ENCODE results near the gene KLHL3. TPM values are rescaled to one million over a fixed set of nuclear protein-coding genes. Genes with fewer than 3 reads are reported as not detected.

The KLHL3 gene
- total RNA-seq, 1 experiment from 2014 or later = 2.9 TPM

GRCh38 chr5:137668637-137669036, 67.3 kb downstream of the KLHL3 start:
- Histone ChIP-seq H4K20me1 (ENCODE audit: low read length) (no peaks in the 10 kb centered on the region), H3K4me1 (ENCODE audit: insufficient read depth, low read length) (peaks cover 15% of the 10 kb centered on the region), H3K36me3 (ENCODE audit: low read depth, low read length) (no peaks in the 10 kb centered on the region), H3K4me2 (ENCODE audit: low read length) (no peak overlapping the region), H3K27me3 (ENCODE audit: low read length) (no peaks in the 10 kb centered on the region), H3K9me3 (ENCODE audit: low read length) (no peaks in the 10 kb centered on the region), H3K9me2 (replicated peaks; ENCODE audit: low read length) (no peaks in the 10 kb centered on the region), H2AFZ (ENCODE audit: low read length) (no peak overlapping the region), H3K4me3 (ENCODE audit: low read length) (no peak overlapping the region), H3K9ac (ENCODE audit: low read length) (no peak overlapping the region), H3K79me2 (ENCODE audit: low read length) (no peaks in the 10 kb centered on the region), H3K27ac (ENCODE audit: low read length) (no peak overlapping the region), H3F3A (ENCODE audit: low read length, unreplicated experiment) (no peaks in the 10 kb centered on the region)
- no peak for DNase-seq
- intact Hi-C loops (cut with micrococcal nuclease) = no loop called here
- no peak for ATAC-seq
- no TSS peak for BruUV-seq (replicated peaks)
- ChIA-PET POLR2A (ENCODE audit: unreplicated experiment) (no interaction called here), CTCF (no interaction called here)
- TF ChIP-seq EZH2phosphoT487 (IDR thresholded peaks at IDR 0.05; ENCODE audit: borderline replicate concordance, low read length) = no peak
- no peak for TF ChIP-seq CTCF (conservative IDR thresholded peaks at IDR 0.05; ENCODE audit: low read depth, low read length)
- no peak for TF ChIP-seq EZH2 (IDR thresholded peaks at IDR 0.05; ENCODE audit: low read length, unreplicated experiment)

- CTCF ChIA-PET = interaction anchor here (0.6 kb wide), 1 partner anchor 275 kb away, joined by 4 read pairs; no protein-coding TSS in a partner anchor
- DNase-seq = no peak
- BruUV-seq (replicated peaks) = no TSS peak
Measured at GRCh38 chr5:137667341-137667740, 68.5 kb downstream of the KLHL3 start.

More at GRCh38 chr5:137667341-137667740, 68.5 kb downstream of the KLHL3 start:
- intact Hi-C loops (cut with micrococcal nuclease) = no loop called here
- no peak for TF ChIP-seq EZH2 (IDR thresholded peaks at IDR 0.05; ENCODE audit: low read length, unreplicated experiment)
- TF ChIP-seq CTCF (conservative IDR thresholded peaks at IDR 0.05; ENCODE audit: low read depth, low read length) = no peak
- TF ChIP-seq EZH2phosphoT487 (IDR thresholded peaks at IDR 0.05; ENCODE audit: borderline replicate concordance, low read length) = no peak
- Histone ChIP-seq H3K9me2 (replicated peaks; ENCODE audit: low read length) (no peaks in the 10 kb centered on the region), H3F3A (ENCODE audit: low read length, unreplicated experiment) (no peaks in the 10 kb centered on the region), H3K27me3 (ENCODE audit: low read length) (no peaks in the 10 kb centered on the region), H3K9me3 (ENCODE audit: low read length) (no peaks in the 10 kb centered on the region), H3K9ac (ENCODE audit: low read length) (no peak overlapping the region), H3K4me1 (ENCODE audit: insufficient read depth, low read length) (peaks cover 15% of the 10 kb centered on the region), H3K4me3 (ENCODE audit: low read length) (no peak overlapping the region), H2AFZ (ENCODE audit: low read length) (no peak overlapping the region), H3K4me2 (ENCODE audit: low read length) (no peak overlapping the region), H3K79me2 (ENCODE audit: low read length) (no peaks in the 10 kb centered on the region), H3K36me3 (ENCODE audit: low read depth, low read length) (no peaks in the 10 kb centered on the region), H4K20me1 (ENCODE audit: low read length) (no peaks in the 10 kb centered on the region), H3K27ac (ENCODE audit: low read length) (no peak overlapping the region)
- POLR2A ChIA-PET (ENCODE audit: unreplicated experiment) = no interaction called here
- ATAC-seq = no peak

Measured in PC-3 (cell line).